ENCODE measurements around the gene FGF14.

FGF14 gene

DNA sequence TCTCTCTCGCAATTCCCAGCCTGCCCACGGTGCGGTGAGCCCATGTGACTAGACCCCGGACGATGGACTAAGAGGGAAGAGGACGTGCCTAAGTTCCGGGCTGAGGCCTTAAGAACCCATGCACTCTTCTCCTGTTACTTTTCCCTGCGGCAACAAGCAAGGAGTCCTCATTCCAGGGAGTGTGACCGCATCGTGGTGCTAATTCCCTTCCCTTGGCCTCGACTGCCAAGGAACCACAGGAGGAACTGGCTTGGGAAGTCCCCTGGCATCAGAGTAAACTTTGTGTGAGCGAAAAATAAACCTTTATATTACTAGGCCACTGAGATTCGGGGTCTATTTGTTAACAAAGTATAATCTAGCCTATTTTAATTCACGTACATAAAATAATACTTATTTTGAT is 34.0 kb downstream of the FGF14 start:
- DNase-seq (ENCODE audit: low read depth) = no peak

- DNase-seq (ENCODE audit: low read depth) = no peak
These were observed 40.7 kb downstream of the FGF14 start for GRCh38 chr13:102361113-102361512.

DNA sequence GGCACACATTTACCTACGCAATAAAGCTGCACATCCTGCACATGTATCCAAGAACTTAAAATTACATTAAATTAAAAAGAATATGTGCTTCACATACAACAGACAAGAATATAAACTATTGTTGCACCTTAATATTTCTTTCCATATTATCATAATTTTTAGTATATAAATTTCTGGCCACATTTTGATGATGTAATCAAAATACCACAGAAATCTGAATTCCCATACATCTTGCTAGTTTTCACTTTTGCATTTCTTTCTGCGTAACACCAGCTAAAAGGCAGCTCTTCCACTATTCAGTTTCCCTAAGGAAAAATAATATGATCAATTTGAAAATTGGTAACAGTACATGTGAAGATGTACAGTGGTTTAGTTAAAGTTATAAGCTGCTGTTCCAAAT is 42.6 kb downstream of the FGF14 start:
- DNase-seq (ENCODE audit: low read depth) = no peak

- DNase-seq (ENCODE audit: low read depth) = no peak
These were observed 46.6 kb downstream of the FGF14 start for GRCh38 chr13:102355251-102355650.

- DNase-seq (ENCODE audit: low read depth) = no peak
These were observed 47.8 kb downstream of the FGF14 start for GRCh38 chr13:102354011-102354410.

GRCh38 chr13:102351521-102351920 is 50.3 kb downstream of the FGF14 start:
- no peak for DNase-seq (ENCODE audit: low read depth)

GRCh38 chr13:102347490-102347889 is 54.4 kb downstream of the FGF14 start:
- no peak for DNase-seq (ENCODE audit: low read depth)

DNA sequence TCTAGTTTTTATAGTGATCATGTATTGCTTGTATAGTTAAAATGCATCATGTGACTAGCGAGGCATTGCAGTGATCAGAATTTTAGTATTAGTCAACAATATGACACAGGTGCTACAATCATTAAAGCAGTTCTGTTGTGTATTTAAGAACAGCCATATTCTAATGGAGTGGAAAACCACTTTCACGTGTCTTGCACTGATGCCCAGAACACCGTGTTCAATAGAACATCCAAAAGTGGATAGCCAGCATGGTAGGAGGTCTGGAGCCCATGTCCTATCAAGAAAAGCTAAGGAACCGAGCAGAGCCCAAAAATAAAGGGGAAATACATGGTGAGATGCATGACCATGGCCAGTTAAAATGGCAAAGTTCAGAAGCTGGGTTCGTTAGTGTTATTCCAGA is 55.1 kb downstream of the FGF14 start:
- no peak for DNase-seq (ENCODE audit: low read depth)

DNA sequence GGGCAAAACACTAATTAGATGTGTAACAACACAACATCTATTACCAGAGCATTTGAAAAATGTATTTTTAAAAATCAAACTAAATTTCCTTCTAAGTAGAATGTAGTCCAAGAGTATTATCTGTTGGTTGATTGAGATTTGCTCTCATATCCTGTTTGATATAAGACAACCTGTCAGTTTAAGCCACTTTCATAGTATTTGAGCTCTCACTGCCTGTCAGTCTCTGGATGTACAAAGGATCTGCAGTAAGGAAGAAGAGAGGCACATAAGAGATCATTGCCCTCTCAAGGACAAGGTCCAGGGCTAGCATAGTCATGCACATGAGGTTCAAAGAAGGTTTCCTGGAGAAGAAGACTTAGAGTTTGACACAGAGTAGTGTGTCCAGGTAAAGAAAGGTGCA is 57.4 kb downstream of the FGF14 start:
- no peak for DNase-seq (ENCODE audit: low read depth)

GRCh38 chr13:102333320-102334198 is 68.3 kb downstream of the FGF14 start:
- DNase-seq (ENCODE audit: low read depth) = no peak

GRCh38 chr13:102328909-102329308 is 72.9 kb downstream of the FGF14 start:
- no peak for DNase-seq (ENCODE audit: low read depth)

DNA sequence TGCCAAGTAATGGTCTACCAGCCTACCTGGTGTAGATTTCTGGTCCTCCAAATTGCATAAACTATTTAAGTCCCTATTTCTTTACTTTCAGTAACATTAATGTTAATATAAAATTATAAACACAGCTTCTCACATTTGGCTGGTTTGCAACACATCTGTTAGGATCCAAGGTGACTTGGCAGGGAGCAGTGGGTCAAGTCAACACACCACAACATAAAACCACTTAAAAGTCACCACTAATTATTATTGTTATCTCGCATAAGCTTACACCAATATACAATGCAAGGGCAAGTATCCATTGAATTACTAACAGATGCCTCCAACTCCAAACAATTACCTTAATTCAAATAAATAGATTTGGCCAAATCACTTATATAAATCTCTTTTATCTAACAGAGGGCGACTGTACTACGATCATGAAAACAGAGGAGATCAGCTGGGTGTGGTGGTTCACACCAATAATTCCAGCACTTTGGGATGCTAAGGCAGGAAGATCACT is 74.7 kb downstream of the FGF14 start:
- DNase-seq (ENCODE audit: low read depth) = no peak

- no peak for DNase-seq (ENCODE audit: low read depth)
These were observed 75.3 kb downstream of the FGF14 start for GRCh38 chr13:102326381-102327118.

DNA sequence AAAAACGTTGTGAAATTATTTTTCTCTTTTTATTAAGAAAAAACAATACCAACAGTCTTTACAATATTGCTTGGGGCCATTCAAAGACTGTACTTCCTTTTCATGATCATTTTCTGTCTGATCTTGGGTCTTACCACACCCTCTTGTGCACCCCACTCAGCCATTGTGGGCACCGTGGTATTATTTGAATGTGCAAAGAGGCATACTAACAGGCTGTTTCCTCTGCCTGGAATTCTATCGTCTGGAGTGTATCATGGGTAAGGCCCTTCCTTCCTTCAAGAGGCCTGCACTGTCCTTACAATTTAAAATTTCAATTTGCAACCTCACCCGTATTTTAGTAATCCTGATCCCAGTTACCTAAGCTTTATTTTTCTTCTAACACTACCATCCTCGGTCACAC is 76.5 kb downstream of the FGF14 start:
- no peak for DNase-seq (ENCODE audit: low read depth)

DNA sequence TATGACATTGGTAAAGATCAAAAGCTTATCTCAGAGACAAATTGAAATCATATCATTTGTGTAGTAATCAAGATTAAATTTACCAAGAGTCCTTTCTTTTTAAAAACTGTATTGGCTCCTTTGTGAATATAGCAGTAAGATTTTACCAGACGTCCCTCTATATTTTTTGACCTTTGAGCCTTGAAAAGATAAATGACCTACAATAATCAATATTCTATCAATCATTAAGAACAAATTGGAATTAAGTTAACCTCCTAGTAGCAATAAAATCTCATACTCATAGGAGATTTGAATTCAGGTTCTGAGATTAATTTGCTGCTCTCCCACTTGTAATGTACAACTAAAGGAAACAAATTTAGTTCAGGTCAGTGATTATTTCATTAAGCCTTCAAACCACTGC is 78.3 kb downstream of the FGF14 start:
- DNase-seq (ENCODE audit: low read depth) = no peak

DNA sequence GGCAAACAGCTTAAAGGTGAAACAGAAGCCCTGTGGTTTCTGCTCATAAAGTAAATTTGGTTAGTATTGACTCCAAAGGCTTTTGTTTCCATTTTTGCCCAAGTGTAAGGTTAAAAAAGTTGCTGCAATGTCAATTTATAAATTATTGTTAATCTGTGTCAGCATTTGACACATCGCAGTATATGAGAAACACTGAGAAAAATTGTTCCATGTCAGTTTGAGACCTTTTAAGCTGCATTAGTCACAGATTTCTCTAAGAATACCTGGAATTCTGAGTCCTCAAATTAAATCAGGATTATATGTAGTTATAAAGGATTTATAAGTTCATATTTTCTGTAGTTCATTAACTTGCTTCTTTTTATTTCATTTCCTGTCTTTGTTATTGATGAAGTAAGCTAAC is 78.8 kb downstream of the FGF14 start:
- DNase-seq (ENCODE audit: low read depth) = no peak

- no peak for DNase-seq (ENCODE audit: low read depth)
These were observed 79.6 kb downstream of the FGF14 start for GRCh38 chr13:102322211-102322610.

- no peak for DNase-seq (ENCODE audit: low read depth)
These were observed 83.6 kb downstream of the FGF14 start for GRCh38 chr13:102318233-102318632.

DNA sequence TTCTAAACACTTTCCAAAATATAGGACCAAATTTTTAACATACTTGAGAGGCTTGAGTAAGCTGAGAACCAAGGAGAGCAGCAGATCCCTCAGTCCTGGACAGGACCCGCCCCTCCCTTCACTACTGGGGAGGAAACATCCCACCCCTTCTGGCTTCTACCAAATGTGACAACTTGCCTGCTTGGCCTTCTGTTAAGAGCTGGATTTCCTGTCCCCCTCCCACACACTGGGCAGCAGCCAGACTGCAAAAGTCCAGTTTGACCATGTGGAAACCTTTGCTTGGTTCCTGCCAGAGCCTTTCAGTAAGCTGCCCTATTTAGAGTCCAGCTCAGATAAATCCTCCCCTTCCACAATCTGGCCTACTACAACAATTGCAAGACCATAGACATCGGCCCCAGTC is 84.3 kb downstream of the FGF14 start:
- no peak for DNase-seq (ENCODE audit: low read depth)

DNA sequence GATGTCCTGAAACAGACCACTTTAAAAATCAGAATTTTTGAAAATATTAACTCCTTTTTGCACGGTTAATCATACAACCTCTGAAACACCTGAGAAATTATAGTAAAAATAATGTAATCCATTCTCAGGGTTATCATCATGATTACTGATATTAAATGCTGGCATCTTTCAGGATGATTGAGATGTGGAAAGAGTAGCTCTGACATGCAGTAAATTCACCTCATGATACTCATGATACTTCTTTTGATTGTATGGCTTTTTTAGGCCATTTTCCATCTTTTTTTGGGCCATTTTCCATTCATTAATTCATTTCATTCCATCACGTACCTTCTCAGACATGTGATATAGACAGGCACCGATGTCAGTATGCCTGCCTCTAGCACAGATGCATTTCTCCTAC is 85.1 kb downstream of the FGF14 start:
- no peak for DNase-seq (ENCODE audit: low read depth)

- DNase-seq (ENCODE audit: low read depth) = no peak
These were observed 89.0 kb downstream of the FGF14 start for GRCh38 chr13:102312841-102313240.

DNA sequence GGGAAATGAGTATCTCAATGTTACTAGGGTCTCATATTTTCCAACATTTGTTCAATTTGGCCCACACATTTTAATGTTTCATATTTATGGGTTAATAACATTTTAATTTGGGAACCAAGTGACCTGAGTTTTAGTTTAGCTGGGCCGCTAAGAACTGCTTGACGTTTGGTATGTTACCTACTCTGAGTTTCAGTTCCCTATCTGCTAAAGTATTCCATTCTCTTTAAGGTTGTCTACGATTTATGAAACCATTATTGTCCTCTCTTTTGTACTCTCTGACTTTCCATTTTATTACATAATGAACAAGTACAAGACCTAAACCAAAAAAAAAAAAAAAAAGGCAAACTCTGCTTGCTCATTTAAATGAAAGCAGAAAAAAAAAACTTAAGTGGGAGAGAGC is 89.9 kb downstream of the FGF14 start:
- DNase-seq (ENCODE audit: low read depth) = no peak

DNA sequence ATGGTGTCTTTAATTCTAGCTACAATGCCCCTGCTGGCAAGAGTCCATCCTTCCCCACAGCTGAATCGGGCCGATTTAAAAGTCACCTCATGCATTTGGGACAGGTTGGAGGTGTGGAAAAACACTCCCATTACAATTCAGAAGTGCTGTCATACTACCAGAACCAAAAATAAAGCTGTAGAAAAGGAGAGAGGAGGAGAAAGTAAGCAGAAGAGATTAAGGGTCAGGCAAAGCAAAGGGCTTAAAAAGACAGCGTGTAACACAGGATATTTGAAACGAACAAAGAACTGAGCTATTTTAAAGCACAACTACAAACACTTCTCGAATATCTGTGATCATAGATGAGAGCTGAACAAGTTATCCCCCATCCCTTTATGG is 90.4 kb downstream of the FGF14 start:
- no peak for DNase-seq (ENCODE audit: low read depth)
